ENCODE data around the gene AP1B1.

Gene AP1B1

GRCh38 chr22:29386708-29387107, 1.7 kb downstream of the AP1B1 start:
- no peak for DNase-seq (ENCODE audit: low read depth in 2 of 2)
- TF ChIP-seq CTCF (IDR thresholded peaks at IDR 0.05; ENCODE audit: low read depth, low read length): no peak
- H3K4me3 ChIP-seq (replicated peaks in 1 of 2; ENCODE audit: low read depth in 2 of 2, low read length in 2 of 2): no peak overlapping the region

- no peak overlapping the region for H3K4me3 ChIP-seq (replicated peaks in 1 of 2; ENCODE audit: low read depth in 2 of 2, low read length in 2 of 2)
- no peak for TF ChIP-seq CTCF (IDR thresholded peaks at IDR 0.05; ENCODE audit: low read depth, low read length)
- DNase-seq (ENCODE audit: low read depth in 2 of 2): no peak
These were observed 2.6 kb downstream of the AP1B1 start for GRCh38 chr22:29385748-29386147.

- TF ChIP-seq CTCF (IDR thresholded peaks at IDR 0.05; ENCODE audit: low read depth, low read length): no peak
- no peak overlapping the region for H3K4me3 ChIP-seq (replicated peaks in 1 of 2; ENCODE audit: low read depth in 2 of 2, low read length in 2 of 2)
- DNase-seq (ENCODE audit: low read depth in 2 of 2): no peak
These were observed 3.1 kb downstream of the AP1B1 start for GRCh38 chr22:29385151-29385704.

- no peak for DNase-seq (ENCODE audit: low read depth in 2 of 2)
- H3K4me3 ChIP-seq (replicated peaks in 1 of 2; ENCODE audit: low read depth in 2 of 2, low read length in 2 of 2): no peak overlapping the region
- no peak for TF ChIP-seq CTCF (IDR thresholded peaks at IDR 0.05; ENCODE audit: low read depth, low read length)
These were observed 4.6 kb downstream of the AP1B1 start for GRCh38 chr22:29383740-29384139.

- no peak overlapping the region for H3K4me3 ChIP-seq (replicated peaks in 1 of 2; ENCODE audit: low read depth in 2 of 2, low read length in 2 of 2)
- DNase-seq (ENCODE audit: low read depth in 2 of 2): no peak
- TF ChIP-seq CTCF (IDR thresholded peaks at IDR 0.05; ENCODE audit: low read depth, low read length): no peak
These were observed 5.6 kb downstream of the AP1B1 start for GRCh38 chr22:29382580-29383302.

- TF ChIP-seq CTCF (IDR thresholded peaks at IDR 0.05; ENCODE audit: low read depth, low read length): no peak
- no peak overlapping the region for H3K4me3 ChIP-seq (replicated peaks in 1 of 2; ENCODE audit: low read depth in 2 of 2, low read length in 2 of 2)
- no peak for DNase-seq (ENCODE audit: low read depth in 2 of 2)
These were observed 7.5 kb downstream of the AP1B1 start for GRCh38 chr22:29380856-29381255.
